Neural cell (in vitro differentiated cells): ENCODE results near the gene FGD3. TPM values are rescaled to one million over a fixed set of nuclear protein-coding genes. Genes with fewer than 3 reads are reported as not detected.

Source experiments
- H2AFZ ChIP-seq: fragments of 200-600, 300-800 bp; sonication (generic), shearing (Covaris generic); 2 replicates; pipeline ENCODE4 v1.6.0; 2014; ENCODE audit warnings: low read depth, mild to moderate bottlenecking, antibody characterized with exemption, low read length, moderate library complexity
- H3F3A ChIP-seq: fragments of 200-600 bp; shearing (Covaris generic); 2 replicates; pipeline ENCODE4 v1.6.1; 2016; ENCODE audit warnings: mild to moderate bottlenecking, moderate library complexity, mixed read lengths, antibody characterized with exemption, low read length; ENCODE audit not compliant: insufficient read depth, poor library complexity, severe bottlenecking
- H3K27ac ChIP-seq: fragments of 200-600, 300-800 bp; sonication (generic), shearing (Covaris generic); 2 replicates; pipeline ENCODE4 v1.5.1; 2014; ENCODE audit warnings: mild to moderate bottlenecking, low read length, moderate library complexity
- H3K27me3 ChIP-seq: fragments of 300-800, 200-600 bp; sonication (generic), shearing (Covaris generic); 2 replicates; pipeline ENCODE4 v1.6.0; 2014; ENCODE audit warnings: mild to moderate bottlenecking, low read depth, low read length, moderate library complexity; ENCODE audit not compliant: insufficient read depth
- H3K36me3 ChIP-seq: fragments of 300-800, 200-600 bp; sonication (generic), shearing (Covaris generic); 2 replicates; pipeline ENCODE4 v1.5.1; 2014; ENCODE audit warnings: mild to moderate bottlenecking, antibody characterized with exemption, low read length, moderate library complexity; ENCODE audit not compliant: insufficient read depth
- H3K4me2 ChIP-seq: fragments of 300-800, 200-600 bp; sonication (generic), shearing (Covaris generic); 2 replicates; pipeline ENCODE4 v1.6.0; 2014; ENCODE audit warnings: mild to moderate bottlenecking, low read length
- H3K4me3 ChIP-seq: fragments of 300-800, 200-600 bp; sonication (generic), shearing (Covaris generic); 2 replicates; pipeline ENCODE4 v1.5.1; 2014; ENCODE audit warnings: mild to moderate bottlenecking, low read length, moderate library complexity
- H3K79me2 ChIP-seq: fragments of 200-600 bp; shearing (Covaris generic); replicated peaks from 2 replicates; pipeline ENCODE4 v1.6.0; 2014; ENCODE audit warnings: mild to moderate bottlenecking, low read length, moderate library complexity; ENCODE audit not compliant: insufficient read depth
- H3K9ac ChIP-seq: fragments of 300-800, 200-600 bp; sonication (generic), shearing (Covaris generic); 2 replicates; pipeline ENCODE4 v1.6.1; 2016; ENCODE audit warnings: mild to moderate bottlenecking, low read length, mixed read lengths
- H3K9me2 ChIP-seq: fragments of 200-600 bp; shearing (Covaris generic); 2 replicates; pipeline ENCODE4 v1.6.1; 2016; ENCODE audit warnings: mild to moderate bottlenecking, low read length, mixed read lengths; ENCODE audit not compliant: insufficient read depth
- H3K9me3 ChIP-seq: fragments of 200-600, 300-800 bp; sonication (generic), shearing (Covaris generic); 2 replicates; pipeline ENCODE4 v1.6.1; 2016; ENCODE audit warnings: mild to moderate bottlenecking, mixed run types, low read length, moderate library complexity, mixed read lengths
- H4K20me1 ChIP-seq: fragments of 200-600 bp; shearing (Covaris generic); 2 replicates; pipeline ENCODE4 v1.6.1; 2016; ENCODE audit warnings: mild to moderate bottlenecking, mixed run types; ENCODE audit not compliant: insufficient read depth
- EP300 ChIP-seq: fragments of 450-650 bp; conservative IDR thresholded peaks from 2 replicates; pipeline ENCODE4 v1.6.1; 2014; ENCODE audit warnings: antibody characterized with exemption, mild to moderate bottlenecking, moderate library complexity; ENCODE audit not compliant: poor library complexity, severe bottlenecking
- EZH2 ChIP-seq: fragments of 200-600, 300-800 bp; shearing (Covaris generic), sonication (generic); IDR thresholded peaks from 2 replicates; pipeline ENCODE4 v1.6.1; 2014; ENCODE audit warnings: antibody characterized with exemption, low read length, borderline replicate concordance, mild to moderate bottlenecking; ENCODE audit not compliant: insufficient read depth, poor library complexity, severe bottlenecking
- MXI1 ChIP-seq: fragments of 450-650 bp; conservative IDR thresholded peaks from 2 replicates; pipeline ENCODE4 v1.6.1; 2014; ENCODE audit warnings: antibody characterized with exemption, mild to moderate bottlenecking; ENCODE audit not compliant: poor library complexity, severe bottlenecking
- RAD21 ChIP-seq: fragments of 450-650 bp; conservative IDR thresholded peaks from 2 replicates; pipeline ENCODE4 v1.6.1; 2014; ENCODE audit warnings: antibody characterized with exemption, mild to moderate bottlenecking, moderate library complexity
- SMC3 ChIP-seq: fragments of 450-650 bp; conservative IDR thresholded peaks from 2 replicates; pipeline ENCODE4 v1.6.1; 2014; ENCODE audit warnings: antibody characterized with exemption, mild to moderate bottlenecking, moderate library complexity; ENCODE audit not compliant: poor library complexity
- TAF1 ChIP-seq: IDR thresholded peaks from 2 replicates; pipeline ENCODE4 v1.6.1; 2012; ENCODE audit warnings: low read depth
- polyA plus RNA-seq: library from polyadenylated mRNA; depleted of rRNA; stranded (reverse); fragments of >200 nt; gene quantifications from 2 replicates; pipeline ENCODE4 v1.2.3, GENCODE V29; 2014
- TF ChIP-seq, protein P1 (sequence below): IDR thresholded peaks from 2 replicates; pipeline ENCODE4 v1.6.1; 2012; ENCODE audit warnings: borderline replicate concordance
- TF ChIP-seq, protein P2 (sequence below): fragments of 450-650 bp; IDR thresholded peaks from 2 replicates; pipeline ENCODE4 v1.5.1; 2014; ENCODE audit warnings: antibody characterized with exemption, mild to moderate bottlenecking, moderate library complexity; ENCODE audit not compliant: poor library complexity, severe bottlenecking

Gene FGD3
- polyA plus RNA-seq, 1 donor from 2014 or later, result 8.3 TPM

DNA sequence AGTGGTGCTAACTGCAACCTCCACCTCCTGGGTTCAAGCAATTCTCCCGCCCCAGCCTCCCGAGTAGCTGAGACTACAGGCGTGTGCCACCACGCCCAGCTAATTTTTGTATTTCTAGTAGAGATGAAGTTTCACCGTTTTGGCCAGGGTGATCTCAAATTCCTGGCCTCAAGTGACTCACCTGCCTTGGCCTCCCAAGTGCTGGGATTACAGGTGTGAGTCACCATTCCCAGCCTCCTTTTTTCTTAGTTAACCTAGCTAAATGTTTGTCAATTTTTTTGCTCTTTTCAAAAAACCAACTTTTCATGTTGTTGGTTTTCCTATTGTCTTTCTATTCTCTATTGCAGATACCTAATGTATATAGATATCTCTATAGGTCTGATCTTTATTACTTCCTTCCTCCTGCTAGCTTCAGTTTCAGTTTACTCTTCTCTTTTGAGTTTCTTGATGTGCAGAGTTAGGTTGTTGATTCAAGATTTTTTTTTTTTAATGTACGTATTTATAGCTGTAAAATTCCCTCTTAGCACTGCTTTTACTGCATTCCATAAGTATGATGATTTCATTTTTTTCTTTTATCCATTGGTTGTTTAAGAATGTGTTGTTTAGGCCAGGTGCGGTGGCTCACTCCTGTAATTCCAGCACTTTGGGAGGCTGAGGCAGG lies 32.9 kb downstream of the FGD3 start:
- H3K36me3 ChIP-seq, result no peaks in the 10 kb centered on the region
- H3K9me3 ChIP-seq, result peaks cover 4% of the 10 kb centered on the region

GRCh38 chr9:92982130-92982529 lies 34.8 kb downstream of the FGD3 start:
- TF ChIP-seq, protein P1, sequence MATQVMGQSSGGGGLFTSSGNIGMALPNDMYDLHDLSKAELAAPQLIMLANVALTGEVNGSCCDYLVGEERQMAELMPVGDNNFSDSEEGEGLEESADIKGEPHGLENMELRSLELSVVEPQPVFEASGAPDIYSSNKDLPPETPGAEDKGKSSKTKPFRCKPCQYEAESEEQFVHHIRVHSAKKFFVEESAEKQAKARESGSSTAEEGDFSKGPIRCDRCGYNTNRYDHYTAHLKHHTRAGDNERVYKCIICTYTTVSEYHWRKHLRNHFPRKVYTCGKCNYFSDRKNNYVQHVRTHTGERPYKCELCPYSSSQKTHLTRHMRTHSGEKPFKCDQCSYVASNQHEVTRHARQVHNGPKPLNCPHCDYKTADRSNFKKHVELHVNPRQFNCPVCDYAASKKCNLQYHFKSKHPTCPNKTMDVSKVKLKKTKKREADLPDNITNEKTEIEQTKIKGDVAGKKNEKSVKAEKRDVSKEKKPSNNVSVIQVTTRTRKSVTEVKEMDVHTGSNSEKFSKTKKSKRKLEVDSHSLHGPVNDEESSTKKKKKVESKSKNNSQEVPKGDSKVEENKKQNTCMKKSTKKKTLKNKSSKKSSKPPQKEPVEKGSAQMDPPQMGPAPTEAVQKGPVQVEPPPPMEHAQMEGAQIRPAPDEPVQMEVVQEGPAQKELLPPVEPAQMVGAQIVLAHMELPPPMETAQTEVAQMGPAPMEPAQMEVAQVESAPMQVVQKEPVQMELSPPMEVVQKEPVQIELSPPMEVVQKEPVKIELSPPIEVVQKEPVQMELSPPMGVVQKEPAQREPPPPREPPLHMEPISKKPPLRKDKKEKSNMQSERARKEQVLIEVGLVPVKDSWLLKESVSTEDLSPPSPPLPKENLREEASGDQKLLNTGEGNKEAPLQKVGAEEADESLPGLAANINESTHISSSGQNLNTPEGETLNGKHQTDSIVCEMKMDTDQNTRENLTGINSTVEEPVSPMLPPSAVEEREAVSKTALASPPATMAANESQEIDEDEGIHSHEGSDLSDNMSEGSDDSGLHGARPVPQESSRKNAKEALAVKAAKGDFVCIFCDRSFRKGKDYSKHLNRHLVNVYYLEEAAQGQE, result no peak
- TF ChIP-seq SMC3 (no peak), EZH2 (no peak), TAF1 (no peak), MXI1 (no peak), RAD21 (no peak), EP300 (no peak)
- TF ChIP-seq, protein P2, sequence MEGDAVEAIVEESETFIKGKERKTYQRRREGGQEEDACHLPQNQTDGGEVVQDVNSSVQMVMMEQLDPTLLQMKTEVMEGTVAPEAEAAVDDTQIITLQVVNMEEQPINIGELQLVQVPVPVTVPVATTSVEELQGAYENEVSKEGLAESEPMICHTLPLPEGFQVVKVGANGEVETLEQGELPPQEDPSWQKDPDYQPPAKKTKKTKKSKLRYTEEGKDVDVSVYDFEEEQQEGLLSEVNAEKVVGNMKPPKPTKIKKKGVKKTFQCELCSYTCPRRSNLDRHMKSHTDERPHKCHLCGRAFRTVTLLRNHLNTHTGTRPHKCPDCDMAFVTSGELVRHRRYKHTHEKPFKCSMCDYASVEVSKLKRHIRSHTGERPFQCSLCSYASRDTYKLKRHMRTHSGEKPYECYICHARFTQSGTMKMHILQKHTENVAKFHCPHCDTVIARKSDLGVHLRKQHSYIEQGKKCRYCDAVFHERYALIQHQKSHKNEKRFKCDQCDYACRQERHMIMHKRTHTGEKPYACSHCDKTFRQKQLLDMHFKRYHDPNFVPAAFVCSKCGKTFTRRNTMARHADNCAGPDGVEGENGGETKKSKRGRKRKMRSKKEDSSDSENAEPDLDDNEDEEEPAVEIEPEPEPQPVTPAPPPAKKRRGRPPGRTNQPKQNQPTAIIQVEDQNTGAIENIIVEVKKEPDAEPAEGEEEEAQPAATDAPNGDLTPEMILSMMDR, result no peak
- Histone ChIP-seq H4K20me1 (no peaks in the 10 kb centered on the region), H3K9ac (no peak overlapping the region), H3K36me3 (no peaks in the 10 kb centered on the region), H3K4me2 (no peak overlapping the region), H3K27me3 (no peaks in the 10 kb centered on the region), H3K9me2 (no peaks in the 10 kb centered on the region), H3K79me2 (no peaks in the 10 kb centered on the region), H3K27ac (no peak overlapping the region), H3K4me3 (no peak overlapping the region), H3F3A (no peaks in the 10 kb centered on the region), H3K9me3 (peaks cover 4% of the 10 kb centered on the region), H2AFZ (no peak overlapping the region)

More for the DNA sequence above, 32.9 kb downstream of the FGD3 start:
- H3K27me3 ChIP-seq, result no peaks in the 10 kb centered on the region
- H3F3A ChIP-seq, result no peaks in the 10 kb centered on the region
- H4K20me1 ChIP-seq, result no peaks in the 10 kb centered on the region
- no peak overlapping the region for H3K9ac ChIP-seq
- no peaks in the 10 kb centered on the region for H3K9me2 ChIP-seq
- TF ChIP-seq, protein P1, result no peak
- no peaks in the 10 kb centered on the region for H3K79me2 ChIP-seq
- no peak overlapping the region for H3K27ac ChIP-seq
- H2AFZ ChIP-seq, result no peak overlapping the region
- H3K4me2 ChIP-seq, result no peak overlapping the region
- H3K4me3 ChIP-seq, result no peak overlapping the region
